Lung (tissue), 12 donors: ENCODE measurements around the gene OGFR. TPM values are rescaled to one million over a fixed set of nuclear protein-coding genes. Genes with fewer than 3 reads are reported as not detected.

Source experiments
- ATAC-seq: fragments of 200-7000 bp; cut with Tn5 transposase; one replicate; pipeline ENCODE4 v1.9.1; 2020; ENCODE audit warnings: moderate number of reproducible peaks; ENCODE audit not compliant: insufficient read depth, low FRiP score
- DNase-seq, 3 donors: peaks; one replicate each; pipeline ENCODE4 v3.0.0-alpha.2; 2013 to 2017
- H3K27ac ChIP-seq, 2 donors: one replicate each; pipeline ENCODE4 v1.5.1; 2013; ENCODE audit warnings: mild to moderate bottlenecking in 2 of 2, moderate library complexity in 2 of 2, control low read depth in 1 of 2, inconsistent platforms in 1 of 2, low read depth in 1 of 2, low read length in 1 of 2
- H3K27me3 ChIP-seq, 3 donors: one replicate each; pipeline ENCODE4 v1.5.1; 2013; ENCODE audit warnings: low read length in 2 of 3; ENCODE audit not compliant: control insufficient read depth in 3 of 3, insufficient read depth in 3 of 3
- H3K36me3 ChIP-seq, 4 donors: one replicate each; pipeline ENCODE4 v1.5.1; 2013; ENCODE audit warnings: low read length in 4 of 4, mild to moderate bottlenecking in 1 of 4, moderate library complexity in 1 of 4; ENCODE audit not compliant: control insufficient read depth in 4 of 4, insufficient read depth in 4 of 4
- H3K4me1 ChIP-seq, 5 donors: one replicate each; pipeline ENCODE4 v1.5.1; 2013; ENCODE audit warnings: low read length in 5 of 5, mild to moderate bottlenecking in 2 of 5, moderate library complexity in 1 of 5; ENCODE audit not compliant: control insufficient read depth in 5 of 5, insufficient read depth in 5 of 5
- H3K4me3 ChIP-seq: one replicate; pipeline ENCODE4 v1.5.1; 2013; ENCODE audit warnings: mild to moderate bottlenecking, control low read depth, moderate library complexity
- H3K9ac ChIP-seq, 2 donors: one replicate each; pipeline ENCODE4 v1.5.1; 2013; ENCODE audit warnings: low read length in 2 of 2, control low read depth in 1 of 2; ENCODE audit not compliant: insufficient read depth in 1 of 2
- H3K9me3 ChIP-seq, 4 donors: one replicate each; pipeline ENCODE4 v1.5.1; 2013; ENCODE audit warnings: low read length in 3 of 4, mild to moderate bottlenecking in 1 of 4, moderate library complexity in 1 of 4; ENCODE audit not compliant: control insufficient read depth in 4 of 4, insufficient read depth in 3 of 4
- WGBS, 2 donors: extraction: QIAGEN DNeasy Blood & Tissue Kit; methylation state at CpG; one replicate each; pipeline ENCODE4 v1.1.7; 2013; 5-methylcytosine and 5-hydroxymethylcytosine counted together
- polyA plus RNA-seq, 2 donors: library from polyadenylated mRNA; stranded (reverse); fragments of 200-250 nt; gene quantifications; one replicate each; pipeline ENCODE4 v1.2.1, GENCODE V29; 2013
- total RNA-seq, 2 donors: library from RNA; depleted of rRNA in 1 of 2; stranded (reverse); fragments of >200 nt in 1 of 2; gene quantifications; one replicate each; pipeline ENCODE4 v1.2.1, GENCODE V29; 2014 to 2021
- TF ChIP-seq, protein P1 (sequence below): IDR thresholded peaks from 2 replicates; pipeline ENCODE4 v1.5.1; 2012; ENCODE audit warnings: mild to moderate bottlenecking; ENCODE audit errors: control extremely low read depth, extremely low read depth
- donor health status: control.
- donor health status: control.
- donor health status: Bipolar disorder and iron deficiency.
- donor health status: healthy.
- donor health status: DM: yes; HTN: yes; CAD: no.

The OGFR gene
- total and polyA plus RNA-seq, 4 donors, result 38.0 to 73.1 (median 63.9) TPM

DNA sequence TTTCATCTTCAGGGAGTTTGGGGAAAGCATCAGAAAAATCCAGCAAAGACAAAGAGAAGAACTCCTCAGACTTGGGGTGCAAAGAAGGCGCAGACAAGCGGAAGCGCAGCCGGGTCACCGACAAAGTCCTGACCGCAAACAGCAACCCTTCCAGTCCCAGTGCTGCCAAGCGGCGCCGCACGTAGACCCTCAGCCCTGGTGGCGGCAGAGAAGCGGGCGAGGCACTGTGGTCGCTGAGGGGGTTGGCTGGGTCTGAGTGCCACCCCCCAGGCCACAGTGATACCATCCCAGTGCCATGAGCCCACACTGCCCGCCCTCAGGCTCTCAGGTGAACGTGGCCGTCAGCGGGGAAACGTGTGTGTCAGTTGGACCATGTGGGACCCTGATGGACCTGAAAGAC lies 5.2 kb upstream of the OGFR start:
- H3K9me3 ChIP-seq, result no peaks in the 10 kb centered on the region
- ATAC-seq (no peak), DNase-seq (no peak)
- no peak overlapping the region for H3K27ac ChIP-seq
- peaks cover 0 to 23% (median 12%) of the 10 kb centered on the region in 4 donors for H3K36me3 ChIP-seq
- no peaks in the 10 kb centered on the region for H3K27me3 ChIP-seq
- no peak overlapping the region for H3K9ac ChIP-seq
- TF ChIP-seq, protein P1, sequence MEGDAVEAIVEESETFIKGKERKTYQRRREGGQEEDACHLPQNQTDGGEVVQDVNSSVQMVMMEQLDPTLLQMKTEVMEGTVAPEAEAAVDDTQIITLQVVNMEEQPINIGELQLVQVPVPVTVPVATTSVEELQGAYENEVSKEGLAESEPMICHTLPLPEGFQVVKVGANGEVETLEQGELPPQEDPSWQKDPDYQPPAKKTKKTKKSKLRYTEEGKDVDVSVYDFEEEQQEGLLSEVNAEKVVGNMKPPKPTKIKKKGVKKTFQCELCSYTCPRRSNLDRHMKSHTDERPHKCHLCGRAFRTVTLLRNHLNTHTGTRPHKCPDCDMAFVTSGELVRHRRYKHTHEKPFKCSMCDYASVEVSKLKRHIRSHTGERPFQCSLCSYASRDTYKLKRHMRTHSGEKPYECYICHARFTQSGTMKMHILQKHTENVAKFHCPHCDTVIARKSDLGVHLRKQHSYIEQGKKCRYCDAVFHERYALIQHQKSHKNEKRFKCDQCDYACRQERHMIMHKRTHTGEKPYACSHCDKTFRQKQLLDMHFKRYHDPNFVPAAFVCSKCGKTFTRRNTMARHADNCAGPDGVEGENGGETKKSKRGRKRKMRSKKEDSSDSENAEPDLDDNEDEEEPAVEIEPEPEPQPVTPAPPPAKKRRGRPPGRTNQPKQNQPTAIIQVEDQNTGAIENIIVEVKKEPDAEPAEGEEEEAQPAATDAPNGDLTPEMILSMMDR, result no peak
- 97% methylated on average over 19 of the region's 19 CpGs for WGBS, 2 donors
- H3K4me1 ChIP-seq, result peaks cover 0 to 29% (median 4%) of the 10 kb centered on the region in 5 donors
- no peak overlapping the region for H3K4me3 ChIP-seq

- TF ChIP-seq, protein P1, result no peak
- Histone ChIP-seq H3K36me3 (peaks cover 0 to 23% (median 12%) of the 10 kb centered on the region in 4 donors), H3K4me1 (peaks cover 0 to 25% (median 4%) of the 10 kb centered on the region in 5 donors), H3K9me3 (no peaks in the 10 kb centered on the region), H3K9ac (no peak overlapping the region), H3K27me3 (no peaks in the 10 kb centered on the region), H3K4me3 (no peak overlapping the region), H3K27ac (no peak overlapping the region)
- no peak for DNase-seq
- no peak for ATAC-seq
- WGBS, 2 donors, result 90 to 93% methylated on average over 10 of the region's 10 CpGs
Observed at GRCh38 chr20:62799873-62800272, 4.8 kb upstream of the OGFR start.

DNA sequence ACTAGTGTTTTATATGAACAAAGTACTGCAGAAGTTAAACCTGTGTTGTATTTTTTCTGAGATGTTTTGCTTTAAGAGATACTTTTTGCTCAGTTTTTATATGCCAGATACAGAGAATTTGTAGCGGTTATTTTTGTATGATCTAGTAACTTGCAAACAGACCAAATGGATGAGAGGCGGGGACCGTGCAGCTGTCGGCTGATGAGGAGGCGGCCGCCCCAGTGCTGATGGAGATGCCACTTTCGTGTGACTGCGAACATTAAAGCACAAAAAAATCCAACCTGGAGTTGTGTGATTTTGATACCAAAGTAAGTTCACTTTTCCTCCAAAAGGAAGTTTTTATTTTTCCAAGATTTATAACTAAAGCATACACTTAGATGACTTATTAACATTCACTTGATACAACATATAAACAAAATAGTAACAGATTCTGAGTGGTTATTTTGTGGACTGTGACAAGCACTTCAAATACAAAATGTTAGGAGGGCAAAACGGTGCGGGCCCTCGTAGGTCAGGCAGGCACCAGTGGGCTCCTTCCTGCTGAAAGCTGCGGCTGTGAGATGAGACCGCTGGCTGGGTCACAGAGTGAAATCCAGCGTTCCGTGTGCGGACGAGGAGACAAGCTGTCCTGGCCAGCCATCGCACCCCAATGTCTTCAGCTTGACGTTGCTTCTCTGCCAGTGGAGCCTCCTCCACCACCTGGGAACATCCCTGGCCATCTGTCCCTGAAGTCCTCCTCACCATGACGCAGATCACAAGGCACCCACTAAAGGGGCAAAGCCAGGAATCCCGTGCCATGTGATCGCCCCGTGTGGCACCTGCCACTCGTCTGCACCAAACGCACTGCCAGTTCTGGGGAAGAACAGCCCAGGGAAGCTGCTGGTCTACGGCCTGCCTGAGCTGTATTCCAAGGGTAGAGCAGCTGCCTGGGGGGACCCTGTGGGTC lies 4.0 kb upstream of the OGFR start:
- DNase-seq (no peak), ATAC-seq (no peak)
- H3K4me3 ChIP-seq, result no peak overlapping the region
- H3K27me3 ChIP-seq, result no peaks in the 10 kb centered on the region
- no peak overlapping the region for H3K27ac ChIP-seq
- TF ChIP-seq, protein P1, result no peak
- peaks cover 0 to 23% (median 12%) of the 10 kb centered on the region in 4 donors for H3K36me3 ChIP-seq
- peaks cover 0 to 19% (median 7%) of the 10 kb centered on the region in 5 donors for H3K4me1 ChIP-seq
- WGBS, 2 donors, result 92 to 93% methylated on average over 26 of the region's 26 CpGs
- no peak overlapping the region for H3K9ac ChIP-seq
- H3K9me3 ChIP-seq, result no peaks in the 10 kb centered on the region
